Neural progenitor cell (in vitro differentiated cells): Measurements from ENCODE around the gene CRTC1.

Experiments
- CTCF ChIP-seq: fragments of 200-600 bp; sonication (generic); IDR thresholded peaks from 2 replicates; pipeline ENCODE4 v1.5.1; 2017; ENCODE audit warnings: antibody characterized with exemption, mild to moderate bottlenecking
- EZH2phosphoT487 ChIP-seq: fragments of 200-600 bp; sonication (generic); IDR thresholded peaks from 2 replicates; pipeline ENCODE4 v1.6.1; 2017; ENCODE audit warnings: antibody characterized with exemption

GRCh38 chr19:18814063-18814462 lies 130.6 kb downstream of the CRTC1 start:
- TF ChIP-seq EZH2phosphoT487 (no peak), CTCF (no peak)
